Trophoblast cell (in vitro differentiated cells and primary cell): ENCODE data around the gene ACTN4.

Source experiments
- DNase-seq, 2 donors: peaks; one replicate each; pipeline ENCODE4 v3.0.0-alpha.2; 2016
- H2AFZ ChIP-seq: 2 replicates; pipeline ENCODE4 v1.6.1; 2013; ENCODE audit warnings: low read length, moderate library complexity, mild to moderate bottlenecking; ENCODE audit not compliant: insufficient read depth, poor library complexity
- H2AK5ac ChIP-seq: 2 replicates; pipeline ENCODE4 v1.6.1; 2013; ENCODE audit warnings: mild to moderate bottlenecking, low read length
- H2BK120ac ChIP-seq: 2 replicates; pipeline ENCODE4 v1.6.1; 2013; ENCODE audit warnings: low read length, mild to moderate bottlenecking, moderate library complexity; ENCODE audit not compliant: insufficient read depth, poor library complexity
- H2BK12ac ChIP-seq: 2 replicates; pipeline ENCODE4 v1.6.1; 2013; ENCODE audit warnings: mild to moderate bottlenecking, low read length, moderate library complexity
- H2BK5ac ChIP-seq: 2 replicates; pipeline ENCODE4 v1.6.1; 2013; ENCODE audit warnings: low read length, low read depth, moderate library complexity, mild to moderate bottlenecking; ENCODE audit not compliant: poor library complexity
- H3K14ac ChIP-seq: 2 replicates; pipeline ENCODE4 v1.6.1; 2013; ENCODE audit warnings: mild to moderate bottlenecking, low read length
- H3K18ac ChIP-seq: 2 replicates; pipeline ENCODE4 v1.6.1; 2013; ENCODE audit warnings: mild to moderate bottlenecking, low read length
- H3K23ac ChIP-seq: 2 replicates; pipeline ENCODE4 v1.6.1; 2013; ENCODE audit warnings: low read length
- H3K27ac ChIP-seq: 2 replicates; pipeline ENCODE4 v1.5.1; 2013; ENCODE audit warnings: low read depth, mild to moderate bottlenecking, inconsistent platforms, low read length, moderate library complexity
- H3K27me3 ChIP-seq: 2 replicates; pipeline ENCODE4 v1.6.1; 2013; ENCODE audit warnings: inconsistent platforms, mild to moderate bottlenecking, low read length, moderate library complexity; ENCODE audit not compliant: insufficient read depth
- H3K36me3 ChIP-seq, 2 experiments: 1 replicate in 1 of 2; 2 replicates in 1 of 2; pipeline ENCODE4 v1.6.1; 2013; ENCODE audit warnings: low read length in 2 of 2, mild to moderate bottlenecking in 2 of 2, moderate library complexity in 1 of 2; ENCODE audit not compliant: insufficient read depth in 2 of 2, control insufficient read depth in 1 of 2
- H3K4ac ChIP-seq: 2 replicates; pipeline ENCODE4 v1.6.1; 2013; ENCODE audit warnings: low read depth, mild to moderate bottlenecking, low read length, moderate library complexity
- H3K4me1 ChIP-seq, 2 experiments: 1 replicate in 1 of 2; 2 replicates in 1 of 2; pipeline ENCODE4 v1.6.1; 2013; ENCODE audit warnings: low read length in 2 of 2, mild to moderate bottlenecking in 2 of 2, moderate library complexity in 1 of 2; ENCODE audit not compliant: insufficient read depth in 2 of 2, control insufficient read depth in 1 of 2
- H3K4me2 ChIP-seq: 2 replicates; pipeline ENCODE4 v1.6.1; 2013; ENCODE audit warnings: inconsistent platforms, mild to moderate bottlenecking, low read length, moderate library complexity
- H3K4me3 ChIP-seq: 2 replicates; pipeline ENCODE4 v1.5.1; 2013; ENCODE audit warnings: mild to moderate bottlenecking, low read depth, low read length, inconsistent platforms
- H3K79me1 ChIP-seq: one replicate; pipeline ENCODE4 v1.6.1; 2013; ENCODE audit warnings: low read length
- H3K79me2 ChIP-seq: 2 replicates; pipeline ENCODE4 v1.6.1; 2013; ENCODE audit warnings: low read length, mild to moderate bottlenecking; ENCODE audit not compliant: control insufficient read depth, insufficient read depth, poor library complexity
- H3K9ac ChIP-seq: 2 replicates; pipeline ENCODE4 v1.6.1; 2013; ENCODE audit warnings: mild to moderate bottlenecking, low read length
- H3K9me3 ChIP-seq: 2 replicates; pipeline ENCODE4 v1.6.1; 2013; ENCODE audit warnings: low read depth, mild to moderate bottlenecking, control low read depth, inconsistent platforms, low read length; ENCODE audit not compliant: insufficient read depth
- H4K12ac ChIP-seq: 2 replicates; pipeline ENCODE4 v1.6.1; 2013; ENCODE audit warnings: low read depth, mild to moderate bottlenecking, low read length, moderate library complexity
- H4K8ac ChIP-seq: 2 replicates; pipeline ENCODE4 v1.6.1; 2013; ENCODE audit warnings: low read depth, mild to moderate bottlenecking, low read length, moderate library complexity
- H4K91ac ChIP-seq: one replicate; pipeline ENCODE4 v1.6.1; 2013; ENCODE audit warnings: low read depth, mild to moderate bottlenecking, low read length, moderate library complexity
- WGBS: extraction: QIAGEN DNeasy Blood & Tissue Kit; methylation state at CpG from one replicate; pipeline ENCODE4 v1.1.7; 2013; ENCODE audit warnings: missing lambda C conversion rate; ENCODE audit not compliant: insufficient read length, insufficient coverage; ENCODE audit errors: extremely low coverage; 5-methylcytosine and 5-hydroxymethylcytosine counted together

The ACTN4 gene

DNA sequence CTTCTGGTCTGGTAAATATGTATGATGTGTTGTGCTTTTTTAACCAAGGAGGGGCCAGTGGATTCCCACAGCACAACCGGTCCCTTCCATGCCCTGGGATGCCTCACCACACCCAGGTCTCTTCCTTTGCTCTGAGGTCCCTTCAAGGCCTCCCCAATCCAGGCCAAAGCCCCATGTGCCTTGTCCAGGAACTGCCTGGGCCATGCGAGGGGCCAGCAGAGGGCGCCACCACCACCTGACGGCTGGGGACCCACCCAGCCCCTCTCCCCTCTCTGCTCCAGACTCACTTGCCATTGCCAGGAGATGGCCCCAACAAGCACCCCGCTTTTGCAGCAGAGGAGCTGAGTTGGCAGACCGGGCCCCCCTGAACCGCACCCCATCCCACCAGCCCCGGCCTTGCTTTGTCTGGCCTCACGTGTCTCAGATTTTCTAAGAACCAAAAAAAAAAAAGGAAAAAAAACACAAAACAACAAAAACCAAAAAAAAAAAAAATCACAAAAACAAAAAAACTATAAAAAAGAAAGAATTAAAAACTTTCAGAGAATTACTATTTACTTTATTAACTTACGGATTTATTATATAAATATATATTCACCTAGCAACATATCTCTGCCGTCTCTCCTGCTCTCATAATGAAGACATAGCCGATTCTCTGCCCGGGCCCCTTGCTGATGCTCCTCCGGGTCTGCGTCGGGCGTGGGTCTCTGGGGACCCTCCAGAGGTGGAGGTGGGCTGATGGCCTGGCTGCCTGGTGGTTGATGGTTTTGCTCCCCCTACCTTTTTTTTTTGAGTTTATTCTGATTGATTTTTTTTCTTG lies 82.4 kb downstream of the ACTN4 start:
- Histone ChIP-seq H3K14ac (no peak overlapping the region), H2BK5ac (no peak overlapping the region), H2AFZ (no peak overlapping the region), H3K4me3 (no peak overlapping the region), H3K36me3 (peaks cover 67 to 75% of the 10 kb centered on the region in 2 experiments), H4K12ac (no peak overlapping the region), H3K79me2 (no peaks in the 10 kb centered on the region), H4K91ac (no peak overlapping the region), H3K18ac (no peak overlapping the region), H3K23ac (no peak overlapping the region), H3K9ac (no peak overlapping the region), H3K9me3 (no peaks in the 10 kb centered on the region), H4K8ac (no peak overlapping the region), H2BK120ac (no peak overlapping the region), H2BK12ac (no peak overlapping the region), H3K27me3 (no peaks in the 10 kb centered on the region), H3K79me1 (peaks cover 2% of the 10 kb centered on the region), H3K4me2 (no peak overlapping the region), H3K27ac (no peak overlapping the region), H3K4me1 (peaks cover 11 to 12% of the 10 kb centered on the region in 2 experiments), H3K4ac (no peak overlapping the region), H2AK5ac (no peak overlapping the region)
- peak; percentile 55 to 78 for DNase-seq
- no CpG with 5 or more reads among the region's 17 CpGs for WGBS

DNA sequence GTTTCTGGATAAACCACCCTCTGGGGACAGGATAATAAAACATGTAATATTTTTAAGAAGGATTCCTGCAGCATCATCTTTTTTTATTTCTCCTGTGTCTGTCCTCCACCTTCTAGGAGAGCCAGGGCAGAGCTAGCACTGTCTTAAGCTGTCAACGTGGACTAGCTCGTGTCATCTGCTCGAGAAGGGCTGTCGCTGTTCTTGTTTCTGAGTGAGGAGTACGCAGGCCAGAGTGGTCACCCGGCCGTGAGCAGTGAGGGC lies 83.0 kb downstream of the ACTN4 start:
- H3K36me3 ChIP-seq = peaks cover 62 to 69% of the 10 kb centered on the region in 2 experiments
- H3K79me2 ChIP-seq = no peaks in the 10 kb centered on the region
- no peak overlapping the region for H3K4ac ChIP-seq
- H2BK12ac ChIP-seq = no peak overlapping the region
- no peak for DNase-seq
- H2AK5ac ChIP-seq = no peak overlapping the region
- H3K4me1 ChIP-seq = peaks cover 16% of the 10 kb centered on the region in 2 experiments
- WGBS = no CpG with 5 or more reads among the region's 7 CpGs
- H4K12ac ChIP-seq = peak overlapping the region; percentile 20
- H3K14ac ChIP-seq = no peak overlapping the region
- H3K9me3 ChIP-seq = no peaks in the 10 kb centered on the region
- no peak overlapping the region for H3K9ac ChIP-seq
- no peak overlapping the region for H3K4me2 ChIP-seq
- no peak overlapping the region for H3K18ac ChIP-seq
- no peak overlapping the region for H3K4me3 ChIP-seq
- no peak overlapping the region for H3K23ac ChIP-seq
- H2BK5ac ChIP-seq = no peak overlapping the region
- no peak overlapping the region for H3K27ac ChIP-seq
- H4K91ac ChIP-seq = no peak overlapping the region
- peaks cover 3% of the 10 kb centered on the region for H3K79me1 ChIP-seq
- H2BK120ac ChIP-seq = no peak overlapping the region
- H2AFZ ChIP-seq = no peak overlapping the region
- H3K27me3 ChIP-seq = no peaks in the 10 kb centered on the region
- H4K8ac ChIP-seq = no peak overlapping the region

DNA sequence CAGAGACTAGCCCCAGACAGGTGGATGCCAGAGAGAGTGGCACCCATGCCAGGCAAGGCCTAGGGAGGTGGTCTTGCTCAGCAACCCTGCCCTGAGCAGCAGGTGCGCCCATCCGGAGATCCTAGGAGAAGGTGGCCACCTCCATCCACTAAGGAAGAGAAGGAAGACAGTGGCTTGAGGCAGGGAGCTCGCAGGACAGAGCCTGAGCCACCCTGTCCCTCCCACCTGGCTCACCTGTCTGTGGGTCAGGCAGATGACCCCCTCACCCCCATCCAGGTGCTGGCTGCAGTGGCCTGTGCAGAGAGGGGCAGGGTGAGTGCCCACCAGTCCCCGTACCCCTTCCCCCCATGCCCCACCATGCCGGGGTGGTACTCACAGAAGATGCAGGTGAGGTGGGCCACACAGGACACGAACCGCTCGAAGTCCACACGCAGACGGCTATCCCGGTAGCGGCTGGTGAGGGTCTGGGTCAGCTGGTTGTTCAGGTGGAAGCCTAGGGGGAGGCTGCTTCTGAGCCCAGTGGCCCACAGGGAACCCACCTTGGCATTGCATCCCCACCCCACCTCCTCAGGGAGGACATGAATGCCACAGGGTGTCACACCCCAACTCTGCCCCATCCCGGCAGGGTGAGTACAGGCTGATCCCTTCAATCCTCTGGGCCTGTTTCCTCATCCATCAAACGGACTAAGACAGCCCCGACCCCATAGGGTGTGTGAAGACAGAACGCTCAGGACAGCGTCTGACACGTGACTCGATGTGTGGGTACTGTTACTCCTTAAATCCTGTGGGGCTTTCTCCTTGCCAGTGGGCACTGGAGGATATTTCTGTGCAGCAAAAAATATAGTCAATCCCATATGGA lies 83.5 kb downstream of the ACTN4 start:
- Histone ChIP-seq H3K9me3 (no peaks in the 10 kb centered on the region), H3K4ac (no peak overlapping the region), H2BK120ac (no peak overlapping the region), H4K91ac (no peak overlapping the region), H3K79me1 (peaks cover 4% of the 10 kb centered on the region), H3K4me1 (peaks cover 17% of the 10 kb centered on the region in 2 experiments), H2AK5ac (no peak overlapping the region), H3K23ac (no peak overlapping the region), H3K27me3 (no peaks in the 10 kb centered on the region), H3K79me2 (no peaks in the 10 kb centered on the region), H4K12ac (peak overlapping the region; percentile 20), H3K27ac (no peak overlapping the region), H4K8ac (no peak overlapping the region), H2BK12ac (no peak overlapping the region), H2AFZ (no peak overlapping the region), H3K18ac (no peak overlapping the region), H3K14ac (no peak overlapping the region), H2BK5ac (no peak overlapping the region), H3K4me3 (no peak overlapping the region), H3K4me2 (no peak overlapping the region), H3K36me3 (peaks cover 56 to 64% of the 10 kb centered on the region in 2 experiments), H3K9ac (peak overlapping the region; percentile 32)
- no CpG with 5 or more reads among the region's 19 CpGs for whole genome bisulfite sequencing
- DNase-seq = no peak

GRCh38 chr19:38731654-38732301 lies 84.3 kb downstream of the ACTN4 start:
- Histone ChIP-seq H3K4me2 (no peak overlapping the region), H3K79me1 (peaks cover 10% of the 10 kb centered on the region), H2BK12ac (no peak overlapping the region), H3K23ac (no peak overlapping the region), H3K36me3 (peaks cover 48 to 55% of the 10 kb centered on the region in 2 experiments), H4K12ac (no peak overlapping the region), H2AFZ (no peak overlapping the region), H3K27me3 (no peaks in the 10 kb centered on the region), H2BK120ac (no peak overlapping the region), H3K4ac (no peak overlapping the region), H3K79me2 (no peaks in the 10 kb centered on the region), H4K8ac (no peak overlapping the region), H3K9ac (no peak overlapping the region), H3K4me3 (no peak overlapping the region), H2AK5ac (no peak overlapping the region), H2BK5ac (no peak overlapping the region), H3K27ac (no peak overlapping the region), H3K9me3 (no peaks in the 10 kb centered on the region), H3K18ac (no peak overlapping the region), H3K4me1 (peaks cover 21% of the 10 kb centered on the region in 2 experiments), H3K14ac (no peak overlapping the region), H4K91ac (no peak overlapping the region)
- DNase-seq = peak in 1 of 2 donors; percentile 24
- WGBS = no CpG with 5 or more reads among the region's 10 CpGs
